Measurements from ENCODE around the gene SNX5.

SNX5 gene

DNA sequence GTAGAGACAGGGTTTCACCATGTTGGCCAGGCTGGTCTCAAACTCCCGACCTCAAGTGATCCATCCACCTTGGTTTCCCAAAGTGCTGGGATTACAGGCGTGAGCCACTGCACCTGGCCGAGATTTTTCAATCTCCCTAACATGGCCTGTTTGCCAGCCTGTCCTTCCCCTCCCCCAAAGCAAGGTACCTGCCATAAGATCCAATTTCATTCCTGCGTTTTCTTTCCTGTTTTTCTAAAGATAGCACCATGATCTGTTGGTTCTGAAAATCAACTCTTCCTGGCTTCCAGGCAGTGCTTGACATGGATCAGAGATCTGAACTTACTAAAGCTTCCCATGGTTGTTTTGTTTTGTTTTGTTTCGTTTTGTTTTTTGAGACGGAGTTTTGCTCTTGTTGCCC, 7.7 kb upstream of the SNX5 start:
- no peak overlapping the region for H3K4me3 ChIP-seq (ENCODE audit: low read depth, low read length)
- no peak for TF ChIP-seq CTCF (conservative IDR thresholded peaks at IDR 0.05; ENCODE audit: low read depth, low read length)
- DNase-seq (ENCODE audit: low read depth): no peak

- H3K4me3 ChIP-seq (ENCODE audit: low read depth, low read length): peak overlapping the region; percentile 90
- peak; percentile 60 for DNase-seq (ENCODE audit: low read depth)
- TF ChIP-seq CTCF (conservative IDR thresholded peaks at IDR 0.05; ENCODE audit: low read depth, low read length): no peak
Observed at GRCh38 chr20:17972121-17972520, 3.5 kb upstream of the SNX5 start.

DNA sequence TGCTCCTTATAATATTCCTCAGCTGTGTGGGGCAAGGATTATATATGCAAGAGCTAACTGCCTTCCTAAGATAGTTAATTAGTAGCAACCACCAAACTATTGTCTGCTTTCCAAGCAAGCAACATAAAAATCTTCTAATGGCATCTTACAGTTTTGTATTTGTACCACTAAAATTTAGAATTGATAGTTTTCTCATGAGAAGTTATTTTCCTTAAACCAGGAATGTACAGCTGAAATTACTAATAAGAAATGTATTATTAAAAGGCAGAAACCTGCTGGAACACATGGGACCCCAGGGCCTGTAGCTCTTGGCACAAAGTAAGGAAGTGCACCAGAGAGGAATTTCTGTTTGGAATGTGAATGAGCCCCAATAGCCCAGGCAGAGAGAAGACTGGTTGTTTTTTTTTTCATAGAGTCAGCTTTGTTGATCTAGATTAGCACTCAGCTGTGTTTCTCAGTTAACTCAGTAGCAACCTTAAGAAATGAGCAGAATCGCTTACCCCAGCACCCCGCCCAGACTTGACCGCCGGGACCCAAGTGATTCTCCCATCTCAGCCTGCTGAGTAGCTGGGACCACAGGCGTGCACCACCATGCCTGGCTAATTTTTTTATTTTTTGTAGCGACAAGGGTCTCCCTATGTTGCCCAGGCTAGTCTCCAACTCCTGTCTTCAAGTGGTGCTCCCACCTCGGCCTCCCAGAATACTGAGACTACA, 2.9 kb upstream of the SNX5 start:
- DNase-seq (ENCODE audit: low read depth): peak; percentile 85
- TF ChIP-seq CTCF (conservative IDR thresholded peaks at IDR 0.05; ENCODE audit: low read depth, low read length): no peak
- peak overlapping the region; percentile 90 for H3K4me3 ChIP-seq (ENCODE audit: low read depth, low read length)

- peak overlapping the region; percentile 90 for H3K4me3 ChIP-seq (ENCODE audit: low read depth, low read length)
- no peak for TF ChIP-seq CTCF (conservative IDR thresholded peaks at IDR 0.05; ENCODE audit: low read depth, low read length)
- DNase-seq (ENCODE audit: low read depth): peak; percentile 77
Observed at GRCh38 chr20:17969884-17970409, 1.4 kb upstream of the SNX5 start.

- TF ChIP-seq CTCF (conservative IDR thresholded peaks at IDR 0.05; ENCODE audit: low read depth, low read length): no peak
- DNase-seq (ENCODE audit: low read depth): peak; percentile 35
- H3K4me3 ChIP-seq (ENCODE audit: low read depth, low read length): peak overlapping the region; percentile 90
Observed at GRCh38 chr20:17969278-17969883, 787 bp upstream of the SNX5 start.

GRCh38 chr20:17967521-17968365, 851 bp downstream of the SNX5 start:
- TF ChIP-seq CTCF (conservative IDR thresholded peaks at IDR 0.05; ENCODE audit: low read depth, low read length): no peak
- H3K4me3 ChIP-seq (ENCODE audit: low read depth, low read length): peak overlapping the region; percentile 90
- DNase-seq (ENCODE audit: low read depth): peak; percentile 77
